Lower leg skin (tissue), 4 donors: Measurements from ENCODE around the gene SEMA5B. TPM values are rescaled to one million over a fixed set of nuclear protein-coding genes. Genes with fewer than 3 reads are reported as not detected.

ENCODE experiments used
- DNase-seq, 2 donors: peaks; one replicate each; pipeline ENCODE4 v3.0.0-alpha.2; 2019; ENCODE audit warnings: low spot score in 2 of 2
- H3K4me3 ChIP-seq: fragments of 200-600 bp; sonication (generic); 2 replicates; pipeline ENCODE4 v1.5.1; 2017; ENCODE audit warnings: mild to moderate bottlenecking, low read depth; ENCODE audit not compliant: poor library complexity, severe bottlenecking
- POLR2A ChIP-seq, 2 donors: fragments of 450-650 bp; IDR thresholded peaks; one replicate each; pipeline ENCODE4 v1.6.1; 2016 to 2017; ENCODE audit warnings: antibody characterized with exemption in 2 of 2, mild to moderate bottlenecking in 1 of 2, moderate library complexity in 1 of 2
- WGBS, 2 donors: methylation state at CpG; one replicate each; pipeline ENCODE4 v1.1.5; 2018; 5-methylcytosine and 5-hydroxymethylcytosine counted together
- intact Hi-C: fragments of 100-400 bp; cut with DNase I; formaldehyde crosslinking; loops from one replicate; pipeline ENCODE4 v1.15.0; 2023; ENCODE audit warnings: low total_unique reads
- total RNA-seq, 4 donors: library from RNA; depleted of rRNA; stranded (reverse); fragments of >200 nt; gene quantifications; one replicate each; pipeline ENCODE4 v1.1.0, GENCODE V29; 2016
- TF ChIP-seq, protein P1 (sequence below), 3 donors: fragments of 450-650 bp; IDR thresholded peaks; one replicate each; pipeline ENCODE4 v1.5.1; 2016; ENCODE audit warnings: antibody characterized with exemption in 3 of 3, mild to moderate bottlenecking in 3 of 3, moderate library complexity in 2 of 3

Gene SEMA5B
- total RNA-seq, 4 donors from 2014 or later, result 0.21 to 1.8 (median 0.61) TPM

DNA sequence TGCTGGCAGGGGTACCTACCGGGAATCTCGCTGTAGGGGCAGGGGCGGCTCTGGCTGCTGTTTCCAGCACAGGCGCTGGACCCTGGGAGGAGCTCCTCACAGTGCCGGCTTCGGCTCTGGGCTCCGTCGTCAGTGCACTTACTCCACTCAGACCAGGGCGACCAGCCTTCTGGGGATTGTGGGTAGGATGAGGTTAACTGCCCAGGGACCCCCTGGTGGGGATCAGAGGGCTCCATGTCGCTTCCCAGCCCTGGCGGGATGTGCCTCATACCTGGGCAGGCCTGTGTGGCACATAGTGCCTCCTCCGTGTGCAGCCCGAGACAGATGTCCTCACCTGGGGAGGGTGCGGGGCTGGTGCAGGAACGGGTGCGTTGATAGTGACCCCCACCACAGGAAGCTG, 115.7 kb downstream of the SEMA5B start:
- no peak for DNase-seq
- intact Hi-C loops, result no loop called here
- TF ChIP-seq, protein P1, sequence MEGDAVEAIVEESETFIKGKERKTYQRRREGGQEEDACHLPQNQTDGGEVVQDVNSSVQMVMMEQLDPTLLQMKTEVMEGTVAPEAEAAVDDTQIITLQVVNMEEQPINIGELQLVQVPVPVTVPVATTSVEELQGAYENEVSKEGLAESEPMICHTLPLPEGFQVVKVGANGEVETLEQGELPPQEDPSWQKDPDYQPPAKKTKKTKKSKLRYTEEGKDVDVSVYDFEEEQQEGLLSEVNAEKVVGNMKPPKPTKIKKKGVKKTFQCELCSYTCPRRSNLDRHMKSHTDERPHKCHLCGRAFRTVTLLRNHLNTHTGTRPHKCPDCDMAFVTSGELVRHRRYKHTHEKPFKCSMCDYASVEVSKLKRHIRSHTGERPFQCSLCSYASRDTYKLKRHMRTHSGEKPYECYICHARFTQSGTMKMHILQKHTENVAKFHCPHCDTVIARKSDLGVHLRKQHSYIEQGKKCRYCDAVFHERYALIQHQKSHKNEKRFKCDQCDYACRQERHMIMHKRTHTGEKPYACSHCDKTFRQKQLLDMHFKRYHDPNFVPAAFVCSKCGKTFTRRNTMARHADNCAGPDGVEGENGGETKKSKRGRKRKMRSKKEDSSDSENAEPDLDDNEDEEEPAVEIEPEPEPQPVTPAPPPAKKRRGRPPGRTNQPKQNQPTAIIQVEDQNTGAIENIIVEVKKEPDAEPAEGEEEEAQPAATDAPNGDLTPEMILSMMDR (IDR thresholded peaks at IDR 0.05), result no peak
- no peak for TF ChIP-seq POLR2A (IDR thresholded peaks at IDR 0.05)
- H3K4me3 ChIP-seq, result no peak overlapping the region
- 93 to 97% methylated on average over 14 to 16 of the region's 16 CpGs for WGBS, 2 donors

DNA sequence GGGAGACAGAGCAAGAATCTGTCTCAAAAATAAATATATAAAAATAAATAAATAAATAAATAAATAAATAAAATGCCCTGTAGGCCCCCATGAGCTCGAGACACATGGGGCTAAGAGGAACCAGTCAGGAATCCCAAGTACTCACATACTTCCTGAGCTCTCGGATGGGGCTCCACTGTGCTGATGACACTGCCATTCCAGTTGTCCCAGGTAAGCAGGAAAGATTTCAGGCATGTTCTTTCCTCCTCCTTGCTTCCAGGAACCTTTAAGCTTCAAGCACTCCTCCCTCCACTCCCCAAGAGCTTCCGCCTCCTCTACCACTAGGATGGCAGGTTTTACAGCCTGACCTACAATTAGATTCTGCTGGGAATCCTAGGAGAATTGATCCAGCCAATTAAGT, 119.3 kb downstream of the SEMA5B start:
- WGBS, 2 donors, result 86 to 89% methylated on average over 3 of the region's 3 CpGs
- intact Hi-C loops, result no loop called here
- no peak for DNase-seq

DNA sequence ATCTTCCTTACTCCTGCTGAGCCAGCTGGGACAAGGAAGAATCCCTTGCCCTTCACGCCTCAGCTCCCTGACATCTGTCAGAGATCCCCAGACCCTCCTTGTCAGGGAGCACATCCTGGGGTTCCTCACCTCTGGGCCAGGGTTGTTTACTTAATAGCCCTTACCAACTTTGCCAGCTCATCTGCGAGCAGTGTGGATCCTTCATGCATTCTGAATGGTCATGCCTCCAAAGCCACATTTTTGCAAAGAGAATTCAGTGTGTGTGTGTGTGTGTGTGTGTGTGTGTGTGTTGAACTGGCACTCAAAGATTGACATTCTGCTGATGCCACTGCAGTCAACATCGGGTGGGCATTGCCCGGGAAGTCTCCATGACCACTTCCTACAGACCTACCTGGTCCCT, 120.1 kb downstream of the SEMA5B start:
- TF ChIP-seq POLR2A (IDR thresholded peaks at IDR 0.05), result no peak
- TF ChIP-seq, protein P1 (IDR thresholded peaks at IDR 0.05), result no peak
- intact Hi-C loops, result no loop called here
- H3K4me3 ChIP-seq, result no peak overlapping the region
- WGBS, 2 donors, result 87 to 92% methylated on average over 4 of the region's 4 CpGs
- no peak for DNase-seq

More for the DNA sequence above, 119.3 kb downstream of the SEMA5B start:
- no peak overlapping the region for H3K4me3 ChIP-seq
- TF ChIP-seq, protein P1 (IDR thresholded peaks at IDR 0.05), result no peak
- no peak for TF ChIP-seq POLR2A (IDR thresholded peaks at IDR 0.05)

DNA sequence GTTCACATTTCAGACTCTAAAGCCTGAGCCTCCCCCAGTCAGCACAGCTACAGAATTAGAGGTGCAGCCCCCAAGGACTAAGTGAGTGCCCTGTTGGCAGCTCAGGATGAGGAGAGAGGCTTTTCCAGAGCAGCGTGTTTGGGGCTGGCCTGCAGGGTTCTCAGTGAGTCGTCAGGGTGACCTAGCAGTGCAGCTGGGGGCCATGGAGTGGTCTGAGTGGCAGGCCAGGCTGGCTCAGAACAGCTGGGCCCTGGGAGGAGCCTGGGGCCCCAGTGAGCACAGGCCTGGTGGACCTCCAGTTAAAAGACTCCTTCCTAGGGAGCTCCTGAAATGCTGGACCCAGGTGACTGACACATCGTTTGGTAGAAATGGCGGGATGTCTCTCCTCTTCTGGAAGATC, 124.4 kb downstream of the SEMA5B start:
- no peak for TF ChIP-seq POLR2A (IDR thresholded peaks at IDR 0.05)
- TF ChIP-seq, protein P1 (IDR thresholded peaks at IDR 0.05), result no peak
- intact Hi-C loops, result no loop called here
- H3K4me3 ChIP-seq, result no peak overlapping the region
- no peak for DNase-seq
- 71 to 76% methylated on average over 4 of the region's 4 CpGs for WGBS, 2 donors

DNA sequence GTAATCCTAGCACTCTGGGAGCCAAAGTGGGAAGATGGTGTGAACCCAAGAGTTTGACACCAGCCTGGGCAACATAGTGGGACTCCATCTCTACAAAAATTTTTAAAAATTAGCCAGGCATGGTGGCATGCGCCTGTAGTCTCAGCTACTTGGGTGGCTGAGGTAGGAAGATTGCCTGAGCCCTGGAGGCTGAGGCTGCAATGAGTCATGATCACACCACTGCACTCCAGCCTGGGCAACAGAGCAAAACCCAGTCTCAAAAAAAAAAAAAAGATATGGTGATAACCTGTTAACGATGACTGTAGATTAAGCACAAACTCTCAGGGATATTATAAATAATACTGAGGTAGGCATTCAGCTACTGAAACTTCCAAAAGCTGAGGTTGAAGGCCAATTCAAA, 125.2 kb downstream of the SEMA5B start:
- TF ChIP-seq POLR2A (IDR thresholded peaks at IDR 0.05), result no peak
- TF ChIP-seq, protein P1 (IDR thresholded peaks at IDR 0.05), result no peak
- no peak for DNase-seq
- intact Hi-C loops, result no loop called here
- no peak overlapping the region for H3K4me3 ChIP-seq
- 69% methylated on average over 2 of the region's 2 CpGs for WGBS, 2 donors

DNA sequence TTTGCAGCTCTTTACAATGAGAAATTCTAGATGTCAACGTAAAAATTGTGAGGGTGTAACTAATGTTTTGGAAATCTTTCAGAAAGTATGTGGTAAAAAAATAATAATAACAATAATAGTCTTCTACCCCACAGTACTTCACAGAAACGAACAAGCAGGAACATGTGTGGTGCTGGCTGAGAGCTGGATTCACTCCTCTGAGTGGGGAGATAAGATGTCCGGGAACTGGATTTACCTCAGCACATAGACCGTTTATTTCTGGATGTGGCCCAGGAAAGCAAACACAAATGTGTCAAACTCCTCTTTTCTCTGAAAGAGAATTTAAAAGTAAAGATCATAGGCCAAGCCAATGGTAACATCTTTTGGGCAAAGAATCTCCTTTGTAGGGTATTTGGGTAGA, 129.3 kb downstream of the SEMA5B start:
- WGBS, 2 donors, result 41 to 50% methylated on average over 4 of the region's 4 CpGs
- TF ChIP-seq POLR2A (IDR thresholded peaks at IDR 0.05), result no peak
- TF ChIP-seq, protein P1 (IDR thresholded peaks at IDR 0.05), result no peak
- no peak for DNase-seq
- intact Hi-C loops, result no loop called here
- H3K4me3 ChIP-seq, result no peak overlapping the region
